HG03280 (cell line): ENCODE data around the gene SLC36A2.
"Not testable (repeated sequence)": the region's sequence is repeated elsewhere in the genome, so short reads cannot be mapped to it uniquely, and the experiment has no call there.

Source experiments
- ATAC-seq: cut with Tn5 transposase; IDR thresholded peaks from one replicate; pipeline ENCODE4 v1.9.1; 2021; ENCODE audit warnings: mild to moderate bottlenecking, moderate library complexity; ENCODE audit not compliant: unreplicated experiment

SLC36A2 gene

GRCh38 chr5:151327585-151327984, 19.8 kb downstream of the SLC36A2 start:
- ATAC-seq: no peak

- no peak for ATAC-seq
These were observed 21.1 kb downstream of the SLC36A2 start for GRCh38 chr5:151326266-151326665.

GRCh38 chr5:151320481-151320880, 26.9 kb downstream of the SLC36A2 start:
- ATAC-seq: no peak

GRCh38 chr5:151318850-151319732, 28.3 kb downstream of the SLC36A2 start:
- ATAC-seq: peak; percentile 63

GRCh38 chr5:151317871-151318270, 29.5 kb downstream of the SLC36A2 start:
- no peak for ATAC-seq

- no peak for ATAC-seq
These were observed 31.3 kb downstream of the SLC36A2 start for GRCh38 chr5:151315998-151316597.

- no peak for ATAC-seq
These were observed 34.0 kb downstream of the SLC36A2 start for GRCh38 chr5:151313357-151313756.

- ATAC-seq: no peak
These were observed 34.5 kb downstream of the SLC36A2 start for GRCh38 chr5:151312756-151313324.

- no peak for ATAC-seq
These were observed 36.4 kb downstream of the SLC36A2 start for GRCh38 chr5:151310932-151311331.

GRCh38 chr5:151309821-151310220, 37.5 kb downstream of the SLC36A2 start:
- ATAC-seq: not testable (repeated sequence)

- ATAC-seq: not testable (repeated sequence)
These were observed 38.1 kb downstream of the SLC36A2 start for GRCh38 chr5:151309266-151309665.

GRCh38 chr5:151303666-151304065, 43.7 kb downstream of the SLC36A2 start, which contains the start of gene SLC36A3:
Gene SLC36A3 (minus strand): TSS chr5:151303766. CDS start chr5:151303354, 412 bp downstream.
- no peak for ATAC-seq

GRCh38 chr5:151298063-151298855, 49.1 kb downstream of the SLC36A2 start:
- peak; percentile 86 for ATAC-seq

- ATAC-seq: no peak
These were observed 50.4 kb downstream of the SLC36A2 start for GRCh38 chr5:151296974-151297373.

- no peak for ATAC-seq
These were observed 50.9 kb downstream of the SLC36A2 start for GRCh38 chr5:151296478-151296830.

- no peak for ATAC-seq
These were observed 51.4 kb downstream of the SLC36A2 start for GRCh38 chr5:151295791-151296477.

- ATAC-seq: no peak
These were observed 52.2 kb downstream of the SLC36A2 start for GRCh38 chr5:151295138-151295537.

- no peak for ATAC-seq
These were observed 53.7 kb downstream of the SLC36A2 start for GRCh38 chr5:151293624-151294023.

GRCh38 chr5:151288180-151288579, 59.2 kb downstream of the SLC36A2 start:
- ATAC-seq: no peak

- no peak for ATAC-seq
These were observed 61.1 kb downstream of the SLC36A2 start for GRCh38 chr5:151286246-151286645.
